NT2/D1 (cell line): ENCODE data around the gene MRTFA.

Experiments
- YY1 ChIP-seq: IDR thresholded peaks from 2 replicates; pipeline ENCODE4 v1.6.1; 2011; ENCODE audit not compliant: insufficient read length, insufficient read depth
- ZNF274 ChIP-seq: IDR thresholded peaks from 2 replicates; pipeline ENCODE4 v1.6.1; 2011; ENCODE audit warnings: mild to moderate bottlenecking, low read depth, low read length

GRCh38 chr22:40678493-40679248 is 42.2 kb upstream of the MRTFA start:
- TF ChIP-seq ZNF274 (no peak), YY1 (no peak)
